K562 (cell line): ENCODE data around the gene HTR4. TPM values are rescaled to one million over a fixed set of nuclear protein-coding genes. Genes with fewer than 3 reads are reported as not detected.

ENCODE experiments used
- ARNT ChIP-seq, 2 experiments: fragments of 450-650 bp; IDR thresholded peaks; 2 replicates each; pipeline ENCODE4 v1.6.1; 2016; ENCODE audit warnings: mild to moderate bottlenecking in 1 of 2
- BCL6 ChIP-seq: fragments of 250-450 bp; sonication (Bioruptor Pico); IDR thresholded peaks from 2 replicates; pipeline ENCODE4 v1.4.0; 2020
- CBX5 ChIP-seq: IDR thresholded peaks from 2 replicates; pipeline ENCODE4 v1.6.1; 2014; ENCODE audit warnings: low read depth, borderline replicate concordance
- CTBP1 ChIP-seq: fragments of 450-650 bp; IDR thresholded peaks from 2 replicates; pipeline ENCODE4 v1.6.1; 2016; ENCODE audit warnings: borderline replicate concordance
- EP300 ChIP-seq: IDR thresholded peaks from 2 replicates; pipeline ENCODE4 v1.6.1; 2012; ENCODE audit warnings: low read length, improper control_type of control experiment
- ESRRA ChIP-seq: fragments of 450-650 bp; IDR thresholded peaks from 2 replicates; pipeline ENCODE4 v1.6.1; 2014; ENCODE audit warnings: low read depth, mild to moderate bottlenecking, moderate library complexity, borderline replicate concordance
- ETV5 ChIP-seq: sonication (generic); formaldehyde crosslinking; IDR thresholded peaks from 2 replicates; pipeline ENCODE4 v1.4.0; 2020; ENCODE audit warnings: low read depth, mild to moderate bottlenecking, missing genetic modification reagents
- HIVEP1 ChIP-seq: fragments of 250-450 bp; sonication (Bioruptor Pico); IDR thresholded peaks from 2 replicates; pipeline ENCODE4 v1.4.0; 2020; ENCODE audit warnings: mild to moderate bottlenecking
- HNRNPL ChIP-seq: fragments of 200-400 bp; formaldehyde crosslinking; IDR thresholded peaks from 2 replicates; pipeline ENCODE4 v1.6.1; 2017; ENCODE audit warnings: low read depth, mild to moderate bottlenecking, low read length
- HOXB6 ChIP-seq: fragments of 250-450 bp; sonication (Bioruptor Pico); IDR thresholded peaks from 2 replicates; pipeline ENCODE4 v1.5.1; 2022; ENCODE audit warnings: mild to moderate bottlenecking, borderline replicate concordance
- KLF16 ChIP-seq: IDR thresholded peaks from 2 replicates; pipeline ENCODE4 v1.6.1; 2016; ENCODE audit warnings: antibody characterized with exemption
- LCOR ChIP-seq: sonication (generic); formaldehyde crosslinking; IDR thresholded peaks from 2 replicates; pipeline ENCODE4 v1.8.0; 2022; ENCODE audit warnings: mild to moderate bottlenecking, missing genetic modification reagents
- MAFG ChIP-seq: fragments of 450-650 bp; conservative IDR thresholded peaks from 2 replicates; pipeline ENCODE4 v1.6.1; 2016; ENCODE audit warnings: missing genetic modification characterization, missing compliant biosample characterization
- MAZ ChIP-seq, 2 experiments: fragments of 450-650 bp in 1 of 2; sonication (generic) in 1 of 2; formaldehyde crosslinking; IDR thresholded peaks in 1 of 2; conservative IDR thresholded peaks in 1 of 2; 2 replicates each; pipeline versions ENCODE4 v1.4.0 to v1.5.0; 2020; ENCODE audit warnings: mild to moderate bottlenecking in 1 of 2, missing genetic modification reagents in 1 of 2
- MCM2 ChIP-seq: fragments of 450-650 bp; IDR thresholded peaks from 2 replicates; pipeline ENCODE4 v1.6.1; 2017; ENCODE audit warnings: low read depth, mild to moderate bottlenecking
- MCM5 ChIP-seq: fragments of 450-650 bp; IDR thresholded peaks from 2 replicates; pipeline ENCODE4 v1.6.1; 2016; ENCODE audit warnings: low read depth
- PHB2 ChIP-seq: fragments of 450-650 bp; IDR thresholded peaks from 2 replicates; pipeline ENCODE4 v1.6.1; 2017; ENCODE audit warnings: low read depth
- SAFB2 ChIP-seq: fragments of 200-400 bp; formaldehyde crosslinking; IDR thresholded peaks from 2 replicates; pipeline ENCODE4 v1.6.1; 2018; ENCODE audit warnings: borderline replicate concordance, low read length, low read depth, moderate library complexity; ENCODE audit not compliant: severe bottlenecking
- SOX6 ChIP-seq: fragments of 450-650 bp; IDR thresholded peaks from 2 replicates; pipeline ENCODE4 v1.6.1; 2014; ENCODE audit warnings: mild to moderate bottlenecking
- TAF15 ChIP-seq: fragments of 200-400 bp; formaldehyde crosslinking; IDR thresholded peaks from 2 replicates; pipeline ENCODE4 v1.6.1; 2017; ENCODE audit warnings: mild to moderate bottlenecking, low read depth, low read length, moderate library complexity
- THRAP3 ChIP-seq: fragments of 450-650 bp; IDR thresholded peaks from 2 replicates; pipeline ENCODE4 v1.6.1; 2016; ENCODE audit warnings: mild to moderate bottlenecking, inconsistent platforms, borderline replicate concordance
- ZNF124 ChIP-seq: sonication (generic); formaldehyde crosslinking; IDR thresholded peaks from 2 replicates; pipeline ENCODE4 v1.8.1; 2022; ENCODE audit warnings: missing genetic modification reagents
- ZNF143 ChIP-seq: sonication (generic); formaldehyde crosslinking; IDR thresholded peaks from 2 replicates; pipeline ENCODE4 v1.9.0; 2022; ENCODE audit warnings: mild to moderate bottlenecking, missing genetic modification reagents
- ZNF311 ChIP-seq: fragments of 250-450 bp; sonication (Bioruptor Pico); IDR thresholded peaks from 2 replicates; pipeline ENCODE4 v1.4.0; 2020; ENCODE audit warnings: mild to moderate bottlenecking, moderate library complexity
- ZNF79 ChIP-seq: fragments of 250-450 bp; sonication (Bioruptor Pico); IDR thresholded peaks from 2 replicates; pipeline ENCODE4 v1.4.0; 2020; ENCODE audit warnings: low read depth, mild to moderate bottlenecking, moderate library complexity
- polyA plus RNA-seq, 8 experiments: library from polyadenylated mRNA; depleted of rRNA in 4 of 8; stranded (reverse) in 5 of 8; unstranded in 3 of 8; fragments of >200 nt; fragmentation: Nextera tagmentation in 2 of 8; fragmentation: Illumina TruSeq in 1 of 8; extraction: Ambion mirVana in 2 of 8; extraction: Trizol in 1 of 8; gene quantifications; 2 replicates each; pipeline versions ENCODE4 v1.2.1 to v1.2.3, GENCODE V29; 2011 to 2014; ENCODE audit warnings: inconsistent platforms in 1 of 8, missing spikeins in 1 of 8
- total RNA-seq, 7 experiments: library from RNA; depleted of rRNA in 6 of 7; stranded (reverse); fragments of >200 nt in 6 of 7; fragmentation: Illumina TruSeq in 2 of 7; extraction: Trizol in 2 of 7; gene quantifications; 2 replicates each; pipeline versions ENCODE4 v1.2.1 to v1.2.3, GENCODE V29; 2011 to 2021; ENCODE audit warnings: low replicate concordance in 1 of 7
- TF ChIP-seq, protein P1 (sequence below): fragments of 450-650 bp; IDR thresholded peaks from 2 replicates; pipeline ENCODE4 v1.6.1; 2018; ENCODE audit warnings: mild to moderate bottlenecking, low read depth; ENCODE audit not compliant: partially characterized antibody
- TF ChIP-seq, protein P2 (sequence below): fragments of 250-450 bp; sonication (Bioruptor Pico); IDR thresholded peaks from 2 replicates; pipeline ENCODE4 v1.5.0; 2022; ENCODE audit warnings: mild to moderate bottlenecking

HTR4 gene
- total and polyA plus RNA-seq, 9 of the 15 experiments (the other 6 are each of a cell fraction or from before 2014, with no cell fraction given): 0.13 TPM; not detected in 8

GRCh38 chr5:148682058-148683026 lies 28.0 kb upstream of the HTR4 start (continued):
- TF ChIP-seq MAZ (CRISPR knock-in tag; conservative IDR thresholded peaks at IDR 0.05 in 1 of 2, IDR thresholded peaks at IDR 0.05 in 1 of 2): no peak
- TF ChIP-seq BCL6 (CRISPR knock-in tag): no peak
- peak; percentile 92 to 95 for TF ChIP-seq ARNT (IDR thresholded peaks at IDR 0.05)
- no peak for TF ChIP-seq ZNF124 (CRISPR knock-in tag)
- TF ChIP-seq THRAP3: no peak
- peak; percentile 81 for TF ChIP-seq PHB2
- no peak; the same call in 1 of the 2 replicates for TF ChIP-seq ETV5 (CRISPR knock-in tag)
- no peak for TF ChIP-seq MCM2
- TF ChIP-seq CTBP1: peak; percentile 76; the same call in 1 of the 2 replicates
- no peak for TF ChIP-seq HIVEP1 (CRISPR knock-in tag)
- no peak for TF ChIP-seq CBX5
- TF ChIP-seq HNRNPL: no peak
- no peak for TF ChIP-seq MCM5
- TF ChIP-seq SAFB2: no peak
- peak; percentile 90 for TF ChIP-seq EP300
- TF ChIP-seq LCOR (CRISPR knock-in tag): 0 out of 2 replicates have a peak, but pooled peaks have one; percentile 67
- TF ChIP-seq SOX6: peak; percentile 96
- no peak for TF ChIP-seq MAFG (tag)
- TF ChIP-seq ZNF311 (CRISPR knock-in tag): no peak
- no peak for TF ChIP-seq TAF15
- TF ChIP-seq ESRRA: peak; percentile 51; the same call in 1 of the 2 replicates
- TF ChIP-seq ZNF79 (CRISPR knock-in tag): no peak
- TF ChIP-seq HOXB6 (CRISPR knock-in tag): no peak
- peak; percentile 72; the same call in 1 of the 2 replicates for TF ChIP-seq KLF16
- TF ChIP-seq, protein P1, sequence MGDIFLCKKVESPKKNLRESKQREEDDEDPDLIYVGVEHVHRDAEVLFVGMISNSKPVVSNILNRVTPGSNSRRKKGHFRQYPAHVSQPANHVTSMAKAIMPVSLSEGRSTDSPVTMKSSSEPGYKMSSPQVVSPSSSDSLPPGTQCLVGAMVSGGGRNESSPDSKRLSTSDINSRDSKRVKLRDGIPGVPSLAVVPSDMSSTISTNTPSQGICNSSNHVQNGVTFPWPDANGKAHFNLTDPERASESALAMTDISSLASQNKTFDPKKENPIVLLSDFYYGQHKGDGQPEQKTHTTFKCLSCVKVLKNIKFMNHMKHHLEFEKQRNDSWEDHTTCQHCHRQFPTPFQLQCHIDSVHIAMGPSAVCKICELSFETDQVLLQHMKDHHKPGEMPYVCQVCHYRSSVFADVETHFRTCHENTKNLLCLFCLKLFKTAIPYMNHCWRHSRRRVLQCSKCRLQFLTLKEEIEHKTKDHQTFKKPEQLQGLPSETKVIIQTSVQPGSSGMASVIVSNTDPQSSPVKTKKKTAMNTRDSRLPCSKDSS: no peak
- no peak for TF ChIP-seq ZNF143 (CRISPR knock-in tag)
- TF ChIP-seq, protein P2, sequence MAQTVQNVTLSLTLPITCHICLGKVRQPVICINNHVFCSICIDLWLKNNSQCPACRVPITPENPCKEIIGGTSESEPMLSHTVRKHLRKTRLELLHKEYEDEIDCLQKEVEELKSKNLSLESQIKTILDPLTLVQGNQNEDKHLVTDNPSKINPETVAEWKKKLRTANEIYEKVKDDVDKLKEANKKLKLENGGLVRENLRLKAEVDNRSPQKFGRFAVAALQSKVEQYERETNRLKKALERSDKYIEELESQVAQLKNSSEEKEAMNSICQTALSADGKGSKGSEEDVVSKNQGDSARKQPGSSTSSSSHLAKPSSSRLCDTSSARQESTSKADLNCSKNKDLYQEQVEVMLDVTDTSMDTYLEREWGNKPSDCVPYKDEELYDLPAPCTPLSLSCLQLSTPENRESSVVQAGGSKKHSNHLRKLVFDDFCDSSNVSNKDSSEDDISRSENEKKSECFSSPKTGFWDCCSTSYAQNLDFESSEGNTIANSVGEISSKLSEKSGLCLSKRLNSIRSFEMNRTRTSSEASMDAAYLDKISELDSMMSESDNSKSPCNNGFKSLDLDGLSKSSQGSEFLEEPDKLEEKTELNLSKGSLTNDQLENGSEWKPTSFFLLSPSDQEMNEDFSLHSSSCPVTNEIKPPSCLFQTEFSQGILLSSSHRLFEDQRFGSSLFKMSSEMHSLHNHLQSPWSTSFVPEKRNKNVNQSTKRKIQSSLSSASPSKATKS (CRISPR knock-in tag): no peak
